Liver (tissue), 9 donors: ENCODE results near the gene GMPS. TPM values are rescaled to one million over a fixed set of nuclear protein-coding genes. Genes with fewer than 3 reads are reported as not detected.

Experiments
- DNase-seq: peaks from one replicate; pipeline ENCODE4 v3.0.0-alpha.2; 2017; ENCODE audit warnings: low spot score
- H3K27ac ChIP-seq, 2 donors: one replicate each; pipeline ENCODE4 v1.7.0; 2013; ENCODE audit warnings: inconsistent platforms in 2 of 2, low read length in 2 of 2, control low read depth in 1 of 2, low read depth in 1 of 2, mild to moderate bottlenecking in 1 of 2
- H3K27me3 ChIP-seq, 4 donors: one replicate each; pipeline versions ENCODE4 v1.6.1 to v1.7.0; 2013; ENCODE audit warnings: low read length in 3 of 4, inconsistent platforms in 1 of 4, mild to moderate bottlenecking in 1 of 4, moderate library complexity in 1 of 4; ENCODE audit not compliant: control insufficient read depth in 4 of 4, insufficient read depth in 4 of 4
- H3K36me3 ChIP-seq, 4 donors: one replicate each; pipeline versions ENCODE4 v1.6.1 to v1.7.0; 2013; ENCODE audit warnings: low read length in 3 of 4, mild to moderate bottlenecking in 3 of 4, low read depth in 1 of 4, moderate library complexity in 1 of 4; ENCODE audit not compliant: control insufficient read depth in 4 of 4, insufficient read depth in 3 of 4
- H3K4me1 ChIP-seq, 4 donors: one replicate each; pipeline versions ENCODE4 v1.6.1 to v1.7.0; 2013; ENCODE audit warnings: low read length in 3 of 4, mild to moderate bottlenecking in 3 of 4, moderate library complexity in 1 of 4; ENCODE audit not compliant: control insufficient read depth in 4 of 4, insufficient read depth in 4 of 4
- H3K4me3 ChIP-seq, 3 donors: one replicate each; pipeline versions ENCODE4 v1.6.1 to v1.7.0; 2013; ENCODE audit warnings: low read length in 3 of 3, control low read depth in 1 of 3, low read depth in 1 of 3, mild to moderate bottlenecking in 1 of 3
- H3K9ac ChIP-seq, 2 donors: one replicate each; pipeline ENCODE4 v1.7.0; 2013; ENCODE audit warnings: low read length in 2 of 2, mild to moderate bottlenecking in 2 of 2, moderate library complexity in 2 of 2, control low read depth in 1 of 2, low read depth in 1 of 2
- H3K9me3 ChIP-seq, 4 donors: one replicate each; pipeline versions ENCODE4 v1.6.1 to v1.7.0; 2013; ENCODE audit warnings: low read length in 3 of 4; ENCODE audit not compliant: control insufficient read depth in 4 of 4
- ATF3 ChIP-seq: IDR thresholded peaks from 2 replicates; pipeline ENCODE4 v1.6.1; 2016; ENCODE audit warnings: antibody characterized with exemption
- CTCF ChIP-seq: fragments of 150-350 bp; IDR thresholded peaks from 2 replicates; pipeline ENCODE4 v1.5.1; 2017; ENCODE audit warnings: improper control_type of control experiment, low read depth, low read length; ENCODE audit not compliant: missing input control
- EGR1 ChIP-seq, 2 donors: IDR thresholded peaks; 2 replicates each; pipeline ENCODE4 v1.6.1; 2016 to 2018; ENCODE audit warnings: antibody characterized with exemption in 2 of 2, low read depth in 2 of 2
- FOXA1 ChIP-seq: IDR thresholded peaks from 2 replicates; pipeline ENCODE4 v1.6.1; 2016; ENCODE audit warnings: antibody characterized with exemption
- FOXA2 ChIP-seq: IDR thresholded peaks from 2 replicates; pipeline ENCODE4 v1.6.1; 2016; ENCODE audit warnings: antibody characterized with exemption
- GABPA ChIP-seq, 2 donors: IDR thresholded peaks in 1 of 2; conservative IDR thresholded peaks in 1 of 2; 2 replicates each; pipeline ENCODE4 v1.6.1; 2016; ENCODE audit warnings: antibody characterized with exemption in 2 of 2, mild to moderate bottlenecking in 1 of 2, moderate library complexity in 1 of 2
- HNF4A ChIP-seq, 2 donors: conservative IDR thresholded peaks; 2 replicates each; pipeline ENCODE4 v1.6.1; 2016; ENCODE audit warnings: antibody characterized with exemption in 2 of 2, mild to moderate bottlenecking in 2 of 2
- HNF4G ChIP-seq: IDR thresholded peaks from 2 replicates; pipeline ENCODE4 v1.6.1; 2016; ENCODE audit warnings: antibody characterized with exemption
- JUND ChIP-seq, 2 donors: IDR thresholded peaks; 2 replicates each; pipeline ENCODE4 v1.6.1; 2016; ENCODE audit warnings: antibody characterized with exemption in 2 of 2
- MAX ChIP-seq: IDR thresholded peaks from 2 replicates; pipeline ENCODE4 v1.6.1; 2016; ENCODE audit warnings: antibody characterized with exemption
- NR2F2 ChIP-seq: IDR thresholded peaks from 2 replicates; pipeline ENCODE4 v1.6.1; 2016; ENCODE audit warnings: antibody characterized with exemption
- RAD21 ChIP-seq, 2 donors: IDR thresholded peaks; 2 replicates each; pipeline ENCODE4 v1.6.1; 2016; ENCODE audit warnings: antibody characterized with exemption in 2 of 2, mild to moderate bottlenecking in 2 of 2
- REST ChIP-seq: IDR thresholded peaks from 2 replicates; pipeline ENCODE4 v1.6.1; 2016; ENCODE audit warnings: antibody characterized with exemption, mild to moderate bottlenecking
- RXRA ChIP-seq, 2 donors: IDR thresholded peaks; 2 replicates each; pipeline ENCODE4 v1.6.1; 2017 to 2018; ENCODE audit warnings: antibody characterized with exemption in 2 of 2, mild to moderate bottlenecking in 1 of 2
- SP1 ChIP-seq: IDR thresholded peaks from 2 replicates; pipeline ENCODE4 v1.6.1; 2018; ENCODE audit warnings: antibody characterized with exemption, mild to moderate bottlenecking
- TAF1 ChIP-seq: conservative IDR thresholded peaks from 2 replicates; pipeline ENCODE4 v1.6.1; 2016; ENCODE audit warnings: antibody characterized with exemption, mild to moderate bottlenecking
- YY1 ChIP-seq: IDR thresholded peaks from 2 replicates; pipeline ENCODE4 v1.6.1; 2016; ENCODE audit warnings: antibody characterized with exemption, mild to moderate bottlenecking
- ZBTB33 ChIP-seq: IDR thresholded peaks from 2 replicates; pipeline ENCODE4 v1.6.1; 2016; ENCODE audit warnings: antibody characterized with exemption
- WGBS: extraction: QIAGEN DNeasy Blood & Tissue Kit; methylation state at CpG from one replicate; pipeline ENCODE4 v1.1.7; 2013; 5-methylcytosine and 5-hydroxymethylcytosine counted together
- polyA plus RNA-seq, 2 donors: library from polyadenylated mRNA; stranded (reverse) in 1 of 2; unstranded in 1 of 2; fragments of 200-250 nt in 1 of 2; fragments of >200 nt in 1 of 2; fragmentation: Nextera tagmentation in 1 of 2; extraction: Ambion mirVana in 1 of 2; gene quantifications; one replicate each; pipeline versions ENCODE4 v1.2.1 to v1.2.3, GENCODE V29; 2013 to 2015
- total RNA-seq, 2 donors: library from RNA; depleted of rRNA; stranded (reverse); fragments of >200 nt; gene quantifications; one replicate each; pipeline ENCODE4 v1.2.3, GENCODE V29; 2014
- donor health status: healthy.
- donor health status: healthy.
- donor health status: healthy.
- donor health status: healthy.
- donor health status: healthy.

Gene GMPS
- total and polyA plus RNA-seq, 4 donors, result 10.8 to 16.1 (median 14.8) TPM

GRCh38 chr3:155854141-155854940, 16.1 kb upstream of the GMPS start, which contains the start of gene SLC33A1:
Gene SLC33A1 (minus strand): TSS chr3:155854427. CDS start chr3:155853997, 430 bp downstream.
- Histone ChIP-seq H3K27ac (peak within 1 kb of the TSS; percentile 91 to 97), H3K9ac (peak within 1 kb of the TSS; percentile 98), H3K36me3 (no peaks in the 10 kb centered on the region), H3K4me1 (peaks cover 3 to 32% (median 28%) of the 10 kb centered on the region in 4 donors), H3K4me3 (peak within 1 kb of the TSS; percentile 70 to 93 (median 73)), H3K9me3 (no peaks in the 10 kb centered on the region), H3K27me3 (no peaks in the 10 kb centered on the region)
- WGBS, result under 1% methylated on average over 50 of the region's 50 CpGs
- DNase-seq, result peak; percentile 98
- TF ChIP-seq HNF4A (conservative IDR thresholded peaks at IDR 0.05), result peak; percentile 66 to 67
- peak; percentile 38 for TF ChIP-seq FOXA2
- TF ChIP-seq NR2F2, result no peak
- peak; percentile 77 for TF ChIP-seq FOXA1
- TF ChIP-seq ZBTB33, result peak; percentile 71
- peak; percentile 98 to 99 for TF ChIP-seq GABPA (IDR thresholded peaks at IDR 0.05 in 1 of 2, conservative IDR thresholded peaks at IDR 0.05 in 1 of 2)
- peak in 1 of 2 donors; percentile 62 for TF ChIP-seq EGR1 (IDR thresholded peaks at IDR 0.05; ENCODE audit: low read depth in 2 of 2)
- TF ChIP-seq TAF1, result peak; percentile 86
- TF ChIP-seq MAX, result peak; percentile 88
- TF ChIP-seq RAD21 (IDR thresholded peaks at IDR 0.05), result peak; percentile 12 to 23
- peak; percentile 89 for TF ChIP-seq REST
- peak; percentile 62 for TF ChIP-seq ATF3
- TF ChIP-seq RXRA (IDR thresholded peaks at IDR 0.05), result peak; percentile 67 to 69
- TF ChIP-seq HNF4G, result no peak
- TF ChIP-seq YY1, result peak; percentile 94
- TF ChIP-seq SP1, result peak; percentile 95
- TF ChIP-seq JUND (IDR thresholded peaks at IDR 0.05), result peak in 1 of 2 donors; percentile 28
- TF ChIP-seq CTCF, result no peak
